Stimulated activated memory B cell treated with anti-CD40 and anti-IgM and Interleukin-4, amounts not matched to agents 10 μg/mL and 1 μg/mL and 100 μg/mL, for 72 hours (primary cell): ENCODE results near the gene CKAP2L.

Source experiments
- ATAC-seq: fragments of 150-1000 bp; cut with Tn5 transposase; 2 replicates; pipeline ENCODE4 v1.10.0; 2021
- H3K27ac Mint-ChIP-seq: one replicate; pipeline ENCODE4 v1.8.0; 2022; ENCODE audit warnings: mild to moderate bottlenecking, mixed read lengths
- H3K27me3 Mint-ChIP-seq: one replicate; pipeline ENCODE4 v1.8.0; 2022; ENCODE audit warnings: mixed read lengths
- H3K36me3 Mint-ChIP-seq: one replicate; pipeline ENCODE4 v1.8.0; 2022; ENCODE audit warnings: mixed read lengths
- H3K4me1 Mint-ChIP-seq: one replicate; pipeline ENCODE4 v1.8.0; 2022; ENCODE audit warnings: mixed read lengths
- H3K4me3 Mint-ChIP-seq: one replicate; pipeline ENCODE4 v1.8.0; 2022; ENCODE audit warnings: mild to moderate bottlenecking, moderate library complexity, mixed read lengths
- H3K9me3 Mint-ChIP-seq: one replicate; pipeline ENCODE4 v1.8.0; 2022; ENCODE audit warnings: mixed read lengths

Gene CKAP2L

DNA sequence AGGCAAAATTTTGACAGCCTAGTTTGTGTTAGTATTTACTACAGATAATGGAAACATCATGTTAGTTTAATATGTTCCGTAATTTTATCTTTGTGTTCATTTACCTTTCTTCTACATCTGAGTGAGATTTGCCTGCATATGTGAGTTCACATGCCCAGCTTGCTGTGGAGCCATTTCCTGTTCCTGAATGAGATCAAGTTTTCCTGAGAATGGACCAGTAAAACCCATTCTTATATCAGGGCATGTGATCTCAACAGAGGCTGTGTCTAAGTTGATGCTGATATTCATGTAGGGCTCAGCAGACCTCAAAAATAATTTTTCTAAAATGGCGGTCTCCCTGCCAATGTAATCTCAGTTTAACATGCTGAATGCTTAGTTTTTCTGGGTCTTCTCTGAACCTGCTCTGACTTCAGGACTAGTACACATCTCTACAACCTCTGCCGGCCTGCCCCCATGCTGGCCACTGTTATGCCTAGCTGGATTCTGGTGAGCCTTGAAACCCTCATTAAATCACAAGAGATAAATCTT, 18.8 kb upstream of the CKAP2L start:
- peak overlapping the region; percentile 76 for H3K27ac Mint-ChIP-seq
- no peaks in the 10 kb centered on the region for H3K27me3 Mint-ChIP-seq
- H3K9me3 Mint-ChIP-seq: no peaks in the 10 kb centered on the region
- H3K4me1 Mint-ChIP-seq: peaks cover 37% of the 10 kb centered on the region
- no peak for ATAC-seq
- peaks cover 4% of the 10 kb centered on the region for H3K36me3 Mint-ChIP-seq
- H3K4me3 Mint-ChIP-seq: peak overlapping the region; percentile 51

DNA sequence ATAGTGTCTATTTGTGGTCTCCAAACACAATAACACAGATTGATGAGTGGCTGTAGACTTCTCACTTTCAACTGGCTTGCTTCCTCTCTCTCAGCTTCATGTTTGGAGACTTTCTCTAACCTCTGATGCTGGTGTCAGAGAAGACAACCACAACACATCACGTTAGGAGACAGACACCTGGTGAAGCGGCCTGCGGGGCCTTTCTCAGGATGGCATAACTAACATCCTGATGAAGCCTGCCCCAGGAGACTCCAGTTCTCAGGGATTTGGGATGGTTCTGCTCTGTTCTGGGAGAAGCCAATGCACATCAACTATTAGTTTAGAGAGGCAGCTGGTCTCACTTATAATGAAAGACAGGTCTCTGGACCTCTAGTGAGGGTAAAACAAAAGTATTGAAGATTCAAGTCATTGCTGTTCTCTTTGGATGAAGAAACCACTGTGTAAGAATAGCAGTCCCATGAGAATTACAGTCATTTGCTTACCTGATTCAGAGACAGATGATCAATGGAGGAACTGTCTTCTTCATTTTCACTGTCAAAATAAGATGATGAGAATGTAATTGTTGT, 17.9 kb upstream of the CKAP2L start:
- ATAC-seq: peak; percentile 87
- Mint-ChIP-seq H3K27ac (peak overlapping the region; percentile 76), H3K4me1 (peaks cover 37% of the 10 kb centered on the region), H3K27me3 (peaks cover under 1% of the 10 kb centered on the region), H3K36me3 (peaks cover 9% of the 10 kb centered on the region), H3K9me3 (no peaks in the 10 kb centered on the region), H3K4me3 (peak overlapping the region; percentile 27)

DNA sequence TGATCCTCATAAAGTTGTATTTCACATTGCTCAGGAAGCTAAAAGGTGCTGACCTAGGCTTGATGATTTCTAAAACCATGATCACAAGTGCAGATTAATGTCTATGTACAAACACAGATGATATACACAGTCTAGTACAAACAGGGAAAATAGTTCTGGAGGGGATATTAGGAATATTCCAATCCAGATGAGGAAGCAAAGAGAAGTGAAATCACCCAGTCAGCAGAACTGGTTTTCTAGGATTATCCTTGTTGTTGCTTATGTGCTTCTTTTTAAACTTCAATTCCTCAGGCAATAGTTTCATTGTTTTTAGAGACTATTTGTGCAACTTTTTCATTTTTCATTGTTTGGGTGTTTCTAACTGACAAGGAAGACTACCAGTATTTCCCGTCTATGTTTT, 15.2 kb upstream of the CKAP2L start:
- no peak for ATAC-seq
- Mint-ChIP-seq H3K27ac (no peak overlapping the region), H3K27me3 (peaks cover 9% of the 10 kb centered on the region), H3K4me3 (no peak overlapping the region), H3K9me3 (no peaks in the 10 kb centered on the region), H3K36me3 (peaks cover 16% of the 10 kb centered on the region), H3K4me1 (peaks cover 41% of the 10 kb centered on the region)

DNA sequence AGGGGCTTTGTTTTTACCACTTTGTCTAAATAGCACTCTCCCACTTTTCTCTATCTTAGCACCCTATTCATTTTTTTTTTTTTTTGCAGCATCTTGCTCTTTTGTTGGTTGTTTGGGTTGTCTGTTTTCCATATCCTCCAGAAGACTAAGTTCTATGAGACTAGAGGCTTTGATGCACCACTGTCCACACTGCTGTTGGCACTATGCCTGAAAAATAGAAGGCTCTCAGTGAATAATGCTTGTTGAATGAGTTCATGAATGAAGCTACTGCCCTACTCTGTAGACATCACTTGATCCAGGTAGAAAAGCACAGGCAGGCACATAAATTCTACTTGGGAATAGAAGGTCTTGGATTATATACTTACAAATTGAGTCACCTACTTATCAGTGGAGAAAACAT, 12.6 kb upstream of the CKAP2L start:
- Mint-ChIP-seq H3K9me3 (no peaks in the 10 kb centered on the region), H3K27me3 (peaks cover 9% of the 10 kb centered on the region), H3K36me3 (peaks cover 16% of the 10 kb centered on the region), H3K4me1 (peaks cover 23% of the 10 kb centered on the region), H3K4me3 (no peak overlapping the region), H3K27ac (peak overlapping the region; percentile 21)
- ATAC-seq: no peak

DNA sequence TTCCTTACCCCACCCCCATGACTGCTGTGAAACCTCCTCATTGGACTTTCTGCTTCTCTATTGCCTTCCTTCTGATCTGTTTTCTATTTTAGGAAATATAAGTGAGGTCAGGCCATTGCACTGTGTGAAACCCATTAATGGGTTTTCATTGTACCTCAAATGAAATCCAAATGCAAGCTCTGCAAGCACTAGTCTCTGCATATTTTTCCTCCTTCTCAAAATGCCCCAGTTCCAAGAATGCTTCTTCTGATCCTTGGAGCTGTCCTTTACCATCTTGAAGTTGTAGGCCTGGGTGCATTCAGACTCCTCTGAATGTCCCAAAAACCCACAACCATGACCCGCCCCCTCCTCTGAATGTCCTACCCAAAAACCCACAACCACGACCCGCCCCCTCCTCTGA, 11.7 kb upstream of the CKAP2L start:
- ATAC-seq: no peak
- Mint-ChIP-seq H3K27me3 (peaks cover 9% of the 10 kb centered on the region), H3K9me3 (no peaks in the 10 kb centered on the region), H3K27ac (no peak overlapping the region), H3K36me3 (peaks cover 16% of the 10 kb centered on the region), H3K4me3 (no peak overlapping the region), H3K4me1 (peaks cover 14% of the 10 kb centered on the region)

DNA sequence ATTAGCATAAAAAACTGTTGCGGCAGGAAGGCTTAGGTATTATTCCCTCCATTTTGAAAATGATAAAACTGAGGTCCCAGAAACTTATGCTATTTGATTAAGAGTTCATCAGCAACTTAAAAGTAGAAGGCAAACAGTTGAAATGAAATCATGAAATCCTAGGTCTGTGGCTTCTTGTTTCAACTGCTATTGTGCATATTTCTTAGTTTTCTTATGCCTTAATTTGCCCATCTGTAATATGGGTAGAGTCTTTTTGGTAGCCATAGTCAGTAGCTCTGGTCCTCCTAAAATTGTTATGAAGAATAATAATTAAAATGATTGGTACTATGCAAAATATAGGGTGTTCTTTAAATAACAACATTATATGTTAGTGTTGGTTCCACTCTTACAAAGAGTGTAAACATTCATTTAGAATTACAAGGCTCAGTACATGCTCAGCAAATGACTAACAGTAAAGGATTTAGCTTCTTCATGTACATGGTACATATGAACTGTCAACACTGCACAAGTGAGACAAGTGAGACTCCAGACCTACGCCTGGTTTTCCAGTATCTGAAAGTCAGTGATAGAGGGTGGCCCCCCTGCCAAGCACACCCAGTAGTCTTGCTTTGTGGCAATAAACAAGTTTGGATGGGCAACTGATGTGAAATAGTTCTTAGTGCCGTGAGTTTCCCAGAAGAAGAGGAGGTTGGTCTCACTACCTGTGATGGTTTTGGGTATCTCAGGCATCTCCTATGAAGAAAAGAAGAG, 10.3 kb upstream of the CKAP2L start:
- peaks cover 14% of the 10 kb centered on the region for H3K4me1 Mint-ChIP-seq
- H3K27me3 Mint-ChIP-seq: peaks cover 9% of the 10 kb centered on the region
- no peak for ATAC-seq
- H3K36me3 Mint-ChIP-seq: peaks cover 16% of the 10 kb centered on the region
- H3K27ac Mint-ChIP-seq: no peak overlapping the region
- no peaks in the 10 kb centered on the region for H3K9me3 Mint-ChIP-seq
- H3K4me3 Mint-ChIP-seq: no peak overlapping the region

DNA sequence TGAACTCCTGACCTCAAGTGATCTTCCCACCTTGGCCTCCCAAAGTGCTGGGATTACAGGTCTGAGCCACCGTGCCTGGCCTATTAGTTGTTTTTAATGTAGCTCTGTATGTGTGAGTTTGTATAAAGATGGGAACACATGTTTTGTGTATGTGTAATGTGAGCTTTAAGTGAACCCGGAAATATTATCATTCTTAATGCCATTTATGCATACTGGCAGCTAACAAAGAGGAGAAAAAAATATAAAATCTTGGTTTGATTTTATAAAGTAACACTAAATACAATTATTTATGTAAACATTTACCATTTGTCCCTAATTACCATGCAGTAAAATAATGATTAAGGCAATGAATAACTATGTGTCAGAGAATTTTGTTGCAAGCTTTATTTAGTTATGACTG, 9.1 kb upstream of the CKAP2L start:
- Mint-ChIP-seq H3K4me3 (no peak overlapping the region), H3K4me1 (peaks cover 14% of the 10 kb centered on the region), H3K27me3 (peaks cover 9% of the 10 kb centered on the region), H3K9me3 (no peaks in the 10 kb centered on the region), H3K27ac (no peak overlapping the region), H3K36me3 (peaks cover 12% of the 10 kb centered on the region)
- ATAC-seq: no peak

DNA sequence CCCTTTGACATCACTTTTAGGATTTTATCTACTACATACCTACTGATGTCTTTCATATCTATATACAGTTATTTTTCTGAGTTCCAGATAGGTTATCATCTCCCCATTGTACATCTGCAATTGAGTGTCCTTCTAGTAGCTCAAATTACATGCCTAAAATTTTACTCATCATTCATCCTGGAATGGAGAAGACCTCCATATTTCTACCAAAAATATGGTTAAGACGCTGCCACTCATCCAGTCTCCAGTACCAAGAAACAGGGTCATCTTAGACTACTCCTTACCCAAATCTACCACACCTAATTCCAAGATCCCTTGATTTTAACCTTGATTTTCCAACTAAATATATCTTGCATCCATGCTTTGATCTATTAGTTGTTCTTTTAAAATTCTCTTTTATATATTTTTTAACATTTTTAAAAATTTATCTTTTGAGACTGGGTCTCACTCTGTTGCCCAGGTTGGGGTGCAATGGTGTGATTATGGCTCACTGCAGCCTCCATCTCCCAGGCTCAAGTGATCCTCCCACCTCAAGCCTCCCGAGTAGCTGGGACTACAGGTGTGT, 8.6 kb upstream of the CKAP2L start:
- H3K4me3 Mint-ChIP-seq: no peak overlapping the region
- no peak overlapping the region for H3K27ac Mint-ChIP-seq
- no peak for ATAC-seq
- H3K27me3 Mint-ChIP-seq: peaks cover 9% of the 10 kb centered on the region
- H3K9me3 Mint-ChIP-seq: no peaks in the 10 kb centered on the region
- peaks cover 14% of the 10 kb centered on the region for H3K4me1 Mint-ChIP-seq
- H3K36me3 Mint-ChIP-seq: peaks cover 12% of the 10 kb centered on the region

DNA sequence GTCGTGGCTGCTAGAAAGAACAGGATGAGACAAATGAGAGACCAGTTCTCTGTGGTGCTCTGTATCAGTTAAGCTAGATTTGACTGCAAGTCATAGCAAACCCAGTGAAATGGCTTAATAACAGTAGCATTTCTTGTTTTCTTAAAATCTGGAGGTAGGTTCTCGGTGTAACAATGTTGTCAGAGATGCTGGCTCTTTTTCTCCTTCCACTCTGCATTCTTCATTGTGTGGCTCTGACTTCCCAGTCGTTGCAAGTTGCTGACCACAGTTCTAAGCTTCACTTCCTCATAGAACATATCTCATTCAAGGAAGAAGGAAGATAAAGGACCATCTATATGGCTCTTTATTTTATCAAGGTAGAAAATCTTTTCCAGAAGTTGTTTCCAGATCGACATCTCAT, 7.9 kb upstream of the CKAP2L start:
- no peak overlapping the region for H3K4me3 Mint-ChIP-seq
- peaks cover 8% of the 10 kb centered on the region for H3K27me3 Mint-ChIP-seq
- H3K36me3 Mint-ChIP-seq: peaks cover 6% of the 10 kb centered on the region
- no peak overlapping the region for H3K27ac Mint-ChIP-seq
- no peak for ATAC-seq
- H3K4me1 Mint-ChIP-seq: peaks cover 14% of the 10 kb centered on the region
- H3K9me3 Mint-ChIP-seq: no peaks in the 10 kb centered on the region

DNA sequence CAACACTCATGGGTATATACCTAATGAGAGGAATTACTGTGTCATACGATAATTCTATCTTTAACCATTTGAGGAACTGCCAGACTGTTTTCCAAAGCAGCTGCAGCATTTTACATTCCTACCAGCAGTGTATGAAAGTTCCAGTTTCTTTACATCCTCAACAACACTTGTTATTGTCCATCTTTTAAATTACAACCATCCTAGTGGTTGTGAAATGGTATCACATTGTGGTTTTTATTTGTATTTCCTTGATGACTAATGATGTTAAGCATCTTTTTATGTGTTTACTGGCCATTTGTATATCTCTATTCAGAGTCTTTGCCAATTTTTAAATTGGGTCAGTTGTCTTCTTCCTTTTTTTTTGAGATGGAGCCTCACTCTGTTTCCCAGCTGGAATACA, 4.0 kb upstream of the CKAP2L start:
- Mint-ChIP-seq H3K4me3 (no peak overlapping the region), H3K27me3 (no peaks in the 10 kb centered on the region), H3K4me1 (peaks cover 33% of the 10 kb centered on the region), H3K9me3 (no peaks in the 10 kb centered on the region), H3K36me3 (no peaks in the 10 kb centered on the region), H3K27ac (no peak overlapping the region)
- no peak for ATAC-seq

DNA sequence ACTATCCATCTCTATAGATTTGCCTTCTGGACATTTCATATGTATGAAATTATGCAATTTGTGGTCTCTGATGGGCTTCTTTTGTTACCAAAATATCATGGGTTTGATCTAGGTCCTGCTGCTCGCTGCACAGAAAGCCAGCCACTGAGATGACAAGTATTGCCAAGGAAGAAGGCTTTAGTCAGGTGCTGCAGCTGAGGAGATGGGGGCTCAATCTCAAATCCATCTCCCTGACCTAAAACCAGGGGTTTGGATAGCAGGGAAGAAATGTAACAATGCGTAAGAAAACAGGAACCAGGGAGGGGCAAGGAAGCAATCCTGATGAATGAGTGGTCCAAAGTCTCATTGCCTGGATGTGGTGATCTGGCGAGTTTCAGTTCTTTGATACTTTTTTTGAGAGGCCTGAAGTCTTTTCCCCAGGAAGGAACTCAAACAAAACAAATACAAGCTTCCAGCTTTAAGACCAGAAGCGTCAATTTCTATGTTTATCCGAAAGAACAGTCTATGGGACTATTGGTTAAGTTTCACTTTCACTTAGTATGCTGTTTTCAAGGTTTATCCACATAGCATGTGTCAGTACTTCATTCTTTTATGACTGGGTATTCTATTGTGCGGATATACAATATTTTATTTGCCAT, 3.4 kb upstream of the CKAP2L start:
- Mint-ChIP-seq H3K9me3 (no peaks in the 10 kb centered on the region), H3K4me3 (no peak overlapping the region), H3K27ac (no peak overlapping the region), H3K27me3 (no peaks in the 10 kb centered on the region), H3K36me3 (no peaks in the 10 kb centered on the region), H3K4me1 (peaks cover 34% of the 10 kb centered on the region)
- no peak for ATAC-seq

DNA sequence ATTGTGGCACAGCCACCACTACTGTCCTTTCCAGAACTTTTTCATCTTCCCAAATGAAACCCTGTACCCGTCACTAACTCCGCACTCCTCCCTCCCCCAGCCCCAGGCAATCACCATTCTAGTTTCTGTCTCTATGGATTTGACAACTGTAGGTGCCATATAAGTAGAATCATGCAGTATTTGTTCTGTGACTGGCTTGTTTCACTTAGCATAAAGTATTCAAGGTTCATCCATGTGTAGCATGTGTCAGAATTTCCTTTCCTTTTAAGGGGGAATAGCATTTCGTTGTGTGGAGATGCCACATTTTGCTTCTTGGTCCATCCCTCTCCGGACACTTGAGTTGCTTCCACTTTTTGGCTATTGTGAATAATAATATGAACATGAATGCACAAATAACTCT, 842 bp upstream of the CKAP2L start:
- Mint-ChIP-seq H3K9me3 (no peaks in the 10 kb centered on the region), H3K27me3 (no peaks in the 10 kb centered on the region), H3K4me3 (peak overlapping the region; percentile 96), H3K4me1 (peaks cover 28% of the 10 kb centered on the region), H3K27ac (peak overlapping the region; percentile 86), H3K36me3 (no peaks in the 10 kb centered on the region)
- ATAC-seq: no peak

DNA sequence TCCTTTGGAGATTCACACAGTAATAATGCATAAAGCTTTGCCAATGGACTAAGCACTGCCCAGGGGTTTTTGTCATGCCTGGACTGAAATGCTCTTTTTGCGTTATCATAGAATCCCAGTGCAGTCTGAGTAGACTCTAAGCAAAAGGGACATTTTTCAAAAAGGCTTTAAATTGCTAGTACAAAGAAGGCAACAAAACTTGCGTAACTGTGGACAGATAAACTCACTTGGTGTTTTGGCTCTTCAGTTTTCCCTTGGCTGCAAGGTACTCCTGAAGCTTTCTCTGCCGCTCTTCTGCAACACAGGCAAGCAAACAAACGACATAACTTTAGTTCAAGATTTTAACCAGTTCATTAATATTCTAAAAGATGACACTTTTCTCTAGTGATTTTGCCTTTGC, 2.1 kb downstream of the CKAP2L start:
- H3K4me1 Mint-ChIP-seq: peaks cover 28% of the 10 kb centered on the region
- no peaks in the 10 kb centered on the region for H3K27me3 Mint-ChIP-seq
- H3K27ac Mint-ChIP-seq: no peak overlapping the region
- H3K4me3 Mint-ChIP-seq: no peak overlapping the region
- H3K36me3 Mint-ChIP-seq: peaks cover 5% of the 10 kb centered on the region
- no peak for ATAC-seq
- no peaks in the 10 kb centered on the region for H3K9me3 Mint-ChIP-seq

DNA sequence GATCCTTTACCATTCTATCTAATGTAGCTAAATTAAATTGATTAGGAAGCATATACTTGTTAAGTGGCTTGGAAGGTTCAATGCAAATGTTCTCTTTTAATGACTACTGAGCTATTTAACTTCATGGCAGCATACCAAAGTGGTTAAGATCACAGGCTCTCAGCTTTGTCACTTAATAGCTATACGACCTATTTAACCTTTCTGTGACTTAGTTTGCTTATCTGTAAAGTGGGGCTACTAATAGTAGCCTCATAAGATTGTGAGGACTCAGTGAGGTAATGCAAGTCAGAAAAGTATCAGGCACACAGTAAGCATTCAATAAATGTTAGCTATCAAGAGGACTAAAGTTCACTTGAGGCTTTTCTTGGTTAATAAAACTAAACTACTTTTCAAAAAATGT, 4.3 kb downstream of the CKAP2L start:
- Mint-ChIP-seq H3K36me3 (peaks cover 5% of the 10 kb centered on the region), H3K9me3 (no peaks in the 10 kb centered on the region), H3K27me3 (no peaks in the 10 kb centered on the region), H3K27ac (no peak overlapping the region), H3K4me1 (peaks cover 18% of the 10 kb centered on the region), H3K4me3 (no peak overlapping the region)
- no peak for ATAC-seq

DNA sequence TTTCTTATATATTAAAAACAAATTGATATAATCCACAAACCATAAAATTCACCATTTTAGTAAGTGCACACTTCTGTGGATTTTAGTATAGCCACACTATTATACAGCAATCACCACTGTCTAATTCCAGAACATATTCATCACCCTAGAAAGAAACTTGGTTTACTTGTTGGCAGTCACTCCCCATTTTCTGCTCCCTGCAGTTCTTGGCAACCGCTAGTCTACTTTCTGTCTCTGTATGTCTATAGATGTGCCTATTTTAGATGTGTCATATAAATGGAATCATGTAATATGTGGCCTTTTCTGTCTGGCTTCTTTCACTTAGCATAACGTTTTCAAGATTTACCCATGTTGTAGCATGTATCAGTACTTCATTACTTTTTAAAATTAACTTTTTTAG, 5.7 kb downstream of the CKAP2L start:
- Mint-ChIP-seq H3K4me1 (peaks cover 14% of the 10 kb centered on the region), H3K9me3 (no peaks in the 10 kb centered on the region), H3K27ac (no peak overlapping the region), H3K36me3 (peaks cover 9% of the 10 kb centered on the region), H3K4me3 (no peak overlapping the region), H3K27me3 (no peaks in the 10 kb centered on the region)
- no peak for ATAC-seq
